Right atrium auricular region (tissue), 2 donors: ENCODE data around the gene RAB29. TPM values are rescaled to one million over a fixed set of nuclear protein-coding genes. Genes with fewer than 3 reads are reported as not detected.
A peak's percentile ranks its signal among the peaks of the same experiment; 100 is the strongest.

Experiments
- DNase-seq: peaks from one replicate; pipeline ENCODE4 v3.0.0-alpha.2; 2019; ENCODE audit warnings: low spot score
- H3K27ac ChIP-seq, 2 donors: fragments of 200-600 bp; sonication (generic); 1 replicate in 1 of 2; 2 replicates in 1 of 2; pipeline ENCODE4 v1.5.1; 2016 to 2019
- H3K27me3 ChIP-seq, 2 donors: fragments of 200-600 bp; sonication (generic); one replicate each; pipeline versions ENCODE4 v1.5.1 to v1.6.0; 2017 to 2019
- H3K36me3 ChIP-seq: fragments of 200-600 bp; sonication (generic); one replicate; pipeline ENCODE4 v1.5.1; 2016
- H3K4me1 ChIP-seq, 2 donors: fragments of 200-600 bp; sonication (generic); one replicate each; pipeline versions ENCODE4 v1.5.1 to v1.6.0; 2017 to 2019
- H3K4me3 ChIP-seq, 2 donors: fragments of 200-600 bp; sonication (generic); 1 replicate in 1 of 2; 2 replicates in 1 of 2; pipeline ENCODE4 v1.5.1; 2017 to 2019; ENCODE audit warnings: mild to moderate bottlenecking in 1 of 2, moderate library complexity in 1 of 2
- H3K9me3 ChIP-seq, 2 donors: fragments of 200-600 bp; sonication (generic); one replicate each; pipeline ENCODE4 v1.5.1; 2019
- CTCF ChIP-seq, 2 donors: fragments of 200-600 bp; sonication (generic); IDR thresholded peaks; one replicate each; pipeline ENCODE4 v1.5.1; 2019; ENCODE audit warnings: antibody characterized with exemption in 2 of 2
- total RNA-seq, 2 donors: library from RNA; depleted of rRNA; stranded (reverse); fragments of >200 nt; gene quantifications; one replicate each; pipeline ENCODE4 v1.1.0, GENCODE V29; 2016

The RAB29 gene
- total RNA-seq, 2 donors from 2014 or later, result 17.7 to 18.6 TPM

GRCh38 chr1:205785446-205785845 lies 10.2 kb upstream of the RAB29 start:
- Histone ChIP-seq H3K9me3 (no peaks in the 10 kb centered on the region), H3K27me3 (no peaks in the 10 kb centered on the region), H3K36me3 (peaks cover 17% of the 10 kb centered on the region), H3K27ac (peak overlapping the region; percentile 46 to 77), H3K4me1 (peaks cover 0 to 22% of the 10 kb centered on the region in 2 donors), H3K4me3 (no peak overlapping the region)
- no peak for DNase-seq
- TF ChIP-seq CTCF (IDR thresholded peaks at IDR 0.05), result no peak

- peaks cover 0 to 22% of the 10 kb centered on the region in 2 donors for H3K4me1 ChIP-seq
- H3K9me3 ChIP-seq, result no peaks in the 10 kb centered on the region
Measured at GRCh38 chr1:205783904-205784303, 8.6 kb upstream of the RAB29 start.

GRCh38 chr1:205783433-205783795 lies 8.1 kb upstream of the RAB29 start:
- Histone ChIP-seq H3K9me3 (no peaks in the 10 kb centered on the region), H3K36me3 (no peaks in the 10 kb centered on the region), H3K4me1 (peaks cover 0 to 22% of the 10 kb centered on the region in 2 donors), H3K27ac (peak overlapping the region; percentile 75 to 77), H3K27me3 (no peaks in the 10 kb centered on the region), H3K4me3 (no peak overlapping the region)
- no peak for TF ChIP-seq CTCF (IDR thresholded peaks at IDR 0.05)
- DNase-seq, result no peak

More at GRCh38 chr1:205783904-205784303, 8.6 kb upstream of the RAB29 start:
- Histone ChIP-seq H3K27ac (peak overlapping the region; percentile 75 to 77), H3K4me3 (no peak overlapping the region), H3K27me3 (no peaks in the 10 kb centered on the region), H3K36me3 (peaks cover 3% of the 10 kb centered on the region)
- peak; percentile 66 for DNase-seq
- no peak for TF ChIP-seq CTCF (IDR thresholded peaks at IDR 0.05)

- Histone ChIP-seq H3K36me3 (no peaks in the 10 kb centered on the region), H3K4me1 (peaks cover 0 to 22% of the 10 kb centered on the region in 2 donors), H3K4me3 (no peak overlapping the region), H3K27ac (peak overlapping the region; percentile 75 to 77), H3K9me3 (no peaks in the 10 kb centered on the region), H3K27me3 (no peaks in the 10 kb centered on the region)
- TF ChIP-seq CTCF (IDR thresholded peaks at IDR 0.05), result no peak
- DNase-seq, result no peak
Measured at GRCh38 chr1:205782627-205783432, 7.5 kb upstream of the RAB29 start.

GRCh38 chr1:205780335-205780734 lies 5.1 kb upstream of the RAB29 start:
- no peak for DNase-seq

More at GRCh38 chr1:205780335-205780734, 5.1 kb upstream of the RAB29 start:
- no peaks in the 10 kb centered on the region for H3K36me3 ChIP-seq
- peaks cover 0 to 18% of the 10 kb centered on the region in 2 donors for H3K4me1 ChIP-seq
- no peak overlapping the region for H3K27ac ChIP-seq
- TF ChIP-seq CTCF (IDR thresholded peaks at IDR 0.05), result no peak
- no peak overlapping the region for H3K4me3 ChIP-seq
- no peaks in the 10 kb centered on the region for H3K27me3 ChIP-seq
- no peaks in the 10 kb centered on the region for H3K9me3 ChIP-seq
